C4-2B (cell line): ENCODE measurements around the gene ENAH.

Experiments used
- CTCF ChIP-seq: fragments of 450-650 bp; conservative IDR thresholded peaks from 2 replicates; pipeline ENCODE4 v1.5.1; 2017; ENCODE audit warnings: mild to moderate bottlenecking
- ZFX ChIP-seq: fragments of 450-650 bp; IDR thresholded peaks from 2 replicates; pipeline ENCODE4 v1.6.1; 2017

GRCh38 chr1:225603538-225604354, 49.2 kb downstream of the ENAH start:
- no peak for TF ChIP-seq CTCF
- TF ChIP-seq ZFX = no peak
